ENCODE data around the gene SH2D3C.

GRCh38 chr9:127733614-127734013 is 44.9 kb downstream of the SH2D3C start:
- no peak for TF ChIP-seq CTCF (IDR thresholded peaks at IDR 0.05)
- no peak for TF ChIP-seq POLR2A (IDR thresholded peaks at IDR 0.05)
